HEK293 (cell line): Measurements from ENCODE around the gene TSC22D3.

Experiments used
- CTCF ChIP-seq: fragments of 450-650 bp; formaldehyde crosslinking; IDR thresholded peaks from 2 replicates; pipeline ENCODE4 v1.5.1; 2016; ENCODE audit warnings: missing biosample characterization, missing genetic modification characterization
- ELK4 ChIP-seq: IDR thresholded peaks from 2 replicates; pipeline ENCODE4 v1.6.1; 2011; ENCODE audit warnings: mild to moderate bottlenecking, low read depth, low read length, borderline replicate concordance
- GFI1B ChIP-seq: fragments of 450-650 bp; formaldehyde crosslinking; IDR thresholded peaks from 2 replicates; pipeline ENCODE4 v1.5.1; 2016; ENCODE audit warnings: missing biosample characterization, missing genetic modification characterization
- GLIS2 ChIP-seq: fragments of 450-650 bp; formaldehyde crosslinking; IDR thresholded peaks from 2 replicates; pipeline ENCODE4 v1.5.1; 2016; ENCODE audit warnings: missing biosample characterization, missing genetic modification characterization
- IKZF3 ChIP-seq: fragments of 450-650 bp; IDR thresholded peaks from 2 replicates; pipeline ENCODE4 v1.5.0; 2018; ENCODE audit warnings: missing biosample characterization, mild to moderate bottlenecking, missing genetic modification characterization, moderate library complexity
- KLF1 ChIP-seq: fragments of 450-650 bp; formaldehyde crosslinking; IDR thresholded peaks from 2 replicates; pipeline ENCODE4 v1.5.1; 2016; ENCODE audit warnings: missing biosample characterization, missing genetic modification characterization
- PRDM1 ChIP-seq: fragments of 450-650 bp; formaldehyde crosslinking; IDR thresholded peaks from 2 replicates; pipeline ENCODE4; 2016; ENCODE audit warnings: missing biosample characterization, missing genetic modification characterization
- SP7 ChIP-seq: fragments of 450-650 bp; formaldehyde crosslinking; IDR thresholded peaks from 2 replicates; pipeline ENCODE4 v1.5.1; 2016; ENCODE audit warnings: missing biosample characterization, missing genetic modification characterization
- TRIM28 ChIP-seq: IDR thresholded peaks from 2 replicates; pipeline ENCODE4 v1.6.1; 2011; ENCODE audit warnings: low read length, control low read depth, borderline replicate concordance
- ZBTB20 ChIP-seq: fragments of 450-650 bp; formaldehyde crosslinking; IDR thresholded peaks from 2 replicates; pipeline ENCODE4 v1.5.1; 2016; ENCODE audit warnings: missing biosample characterization, missing genetic modification characterization
- ZFHX2 ChIP-seq: fragments of 450-650 bp; formaldehyde crosslinking; conservative IDR thresholded peaks from 2 replicates; pipeline ENCODE4 v1.5.1; 2016; ENCODE audit warnings: missing biosample characterization, missing genetic modification characterization
- ZFP3 ChIP-seq: fragments of 450-650 bp; formaldehyde crosslinking; IDR thresholded peaks from 2 replicates; pipeline ENCODE4 v1.5.1; 2016; ENCODE audit warnings: low read depth, missing biosample characterization, missing genetic modification characterization
- ZFP69B ChIP-seq: fragments of 450-650 bp; formaldehyde crosslinking; IDR thresholded peaks from 2 replicates; pipeline ENCODE4 v1.5.1; 2016; ENCODE audit warnings: missing biosample characterization, missing genetic modification characterization
- ZNF133 ChIP-seq: fragments of 450-650 bp; formaldehyde crosslinking; IDR thresholded peaks from 2 replicates; pipeline ENCODE4 v1.5.1; 2016; ENCODE audit warnings: missing biosample characterization, missing genetic modification characterization
- ZNF2 ChIP-seq: fragments of 450-650 bp; formaldehyde crosslinking; IDR thresholded peaks from 2 replicates; pipeline ENCODE4 v1.5.1; 2016; ENCODE audit warnings: missing biosample characterization, missing genetic modification characterization
- ZNF280C ChIP-seq: fragments of 450-650 bp; formaldehyde crosslinking; IDR thresholded peaks from 2 replicates; pipeline ENCODE4 v1.5.1; 2016; ENCODE audit warnings: missing biosample characterization, missing genetic modification characterization
- ZNF324 ChIP-seq: fragments of 450-650 bp; formaldehyde crosslinking; IDR thresholded peaks from 2 replicates; pipeline ENCODE4 v1.5.1; 2016; ENCODE audit warnings: missing biosample characterization, missing genetic modification characterization
- ZNF501 ChIP-seq: fragments of 450-650 bp; formaldehyde crosslinking; IDR thresholded peaks from 2 replicates; pipeline ENCODE4 v1.5.1; 2016; ENCODE audit warnings: missing biosample characterization, missing genetic modification characterization
- ZNF561 ChIP-seq: fragments of 450-650 bp; IDR thresholded peaks from 2 replicates; pipeline ENCODE4 v1.5.1; 2018; ENCODE audit warnings: missing biosample characterization, missing genetic modification characterization, borderline replicate concordance
- ZNF610 ChIP-seq: fragments of 450-650 bp; formaldehyde crosslinking; IDR thresholded peaks from 2 replicates; pipeline ENCODE4 v1.5.1; 2016; ENCODE audit warnings: missing biosample characterization, missing genetic modification characterization, borderline replicate concordance
- ZNF626 ChIP-seq: fragments of 450-650 bp; sonication (Bioruptor Pico); formaldehyde crosslinking; IDR thresholded peaks from 2 replicates; pipeline ENCODE4 v1.5.1; 2018; ENCODE audit warnings: missing biosample characterization, missing genetic modification characterization, inconsistent platforms
- ZNF660 ChIP-seq: fragments of 450-650 bp; IDR thresholded peaks from 2 replicates; pipeline ENCODE4 v1.5.1; 2018; ENCODE audit warnings: missing biosample characterization, mild to moderate bottlenecking, missing genetic modification characterization
- ZNF777 ChIP-seq: fragments of 450-650 bp; formaldehyde crosslinking; IDR thresholded peaks from 2 replicates; pipeline ENCODE4 v1.5.1; 2017; ENCODE audit warnings: missing biosample characterization, missing genetic modification characterization, borderline replicate concordance
- TF ChIP-seq, protein P1 (sequence below): fragments of 450-650 bp; formaldehyde crosslinking; IDR thresholded peaks from 2 replicates; pipeline ENCODE4 v1.5.1; 2016; ENCODE audit warnings: missing biosample characterization, missing genetic modification characterization
- TF ChIP-seq, protein P2 (sequence below): fragments of 450-650 bp; formaldehyde crosslinking; IDR thresholded peaks from 2 replicates; pipeline ENCODE4 v1.5.1; 2017; ENCODE audit warnings: missing biosample characterization, missing genetic modification characterization
- TF ChIP-seq, protein P3 (sequence below): fragments of 450-650 bp; formaldehyde crosslinking; conservative IDR thresholded peaks from 2 replicates; pipeline ENCODE4 v1.5.1; 2016; ENCODE audit warnings: low read depth, missing biosample characterization, missing genetic modification characterization

The TSC22D3 gene

GRCh38 chrX:107718156-107718621, 57.4 kb downstream of the TSC22D3 start (continued):
- TF ChIP-seq, protein P1, sequence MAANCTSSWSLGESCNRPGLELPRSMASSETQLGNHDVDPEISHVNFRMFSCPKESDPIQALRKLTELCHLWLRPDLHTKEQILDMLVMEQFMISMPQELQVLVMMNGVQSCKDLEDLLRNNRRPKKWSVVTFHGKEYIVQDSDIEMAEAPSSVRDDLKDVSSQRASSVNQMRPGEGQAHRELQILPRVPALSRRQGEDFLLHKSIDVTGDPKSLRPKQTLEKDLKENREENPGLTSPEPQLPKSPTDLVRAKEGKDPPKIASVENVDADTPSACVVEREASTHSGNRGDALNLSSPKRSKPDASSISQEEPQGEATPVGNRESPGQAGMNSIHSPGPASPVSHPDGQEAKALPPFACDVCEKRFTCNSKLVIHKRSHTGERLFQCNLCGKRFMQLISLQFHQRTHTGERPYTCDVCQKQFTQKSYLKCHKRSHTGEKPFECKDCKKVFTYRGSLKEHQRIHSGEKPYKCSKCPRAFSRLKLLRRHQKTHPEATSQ (tag by site-specific recombination) = no peak
- peak; percentile 90 for TF ChIP-seq ZNF660 (tag by site-specific recombination)
- no peak for TF ChIP-seq ZNF626 (tag by site-specific recombination)
- no peak for TF ChIP-seq GLIS2
- peak; percentile 74 for TF ChIP-seq ZFP69B (tag by site-specific recombination)
- TF ChIP-seq SP7 (tag by site-specific recombination) = peak; percentile 56; the same call in 1 of the 2 replicates
- no peak for TF ChIP-seq ZNF501 (tag by site-specific recombination)
- no peak for TF ChIP-seq ZNF280C (tag by site-specific recombination)
- TF ChIP-seq IKZF3 (tag by site-specific recombination) = peak; percentile 88
- 0 out of 2 replicates have a peak, but pooled peaks have one; percentile 65 for TF ChIP-seq ZNF324 (tag by site-specific recombination)
- TF ChIP-seq ZNF561 (tag by site-specific recombination) = no peak
- peak; percentile 34; the same call in 1 of the 2 replicates for TF ChIP-seq ZNF2 (tag by site-specific recombination)
- TF ChIP-seq, protein P2, sequence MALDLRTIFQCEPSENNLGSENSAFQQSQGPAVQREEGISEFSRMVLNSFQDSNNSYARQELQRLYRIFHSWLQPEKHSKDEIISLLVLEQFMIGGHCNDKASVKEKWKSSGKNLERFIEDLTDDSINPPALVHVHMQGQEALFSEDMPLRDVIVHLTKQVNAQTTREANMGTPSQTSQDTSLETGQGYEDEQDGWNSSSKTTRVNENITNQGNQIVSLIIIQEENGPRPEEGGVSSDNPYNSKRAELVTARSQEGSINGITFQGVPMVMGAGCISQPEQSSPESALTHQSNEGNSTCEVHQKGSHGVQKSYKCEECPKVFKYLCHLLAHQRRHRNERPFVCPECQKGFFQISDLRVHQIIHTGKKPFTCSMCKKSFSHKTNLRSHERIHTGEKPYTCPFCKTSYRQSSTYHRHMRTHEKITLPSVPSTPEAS (tag by site-specific recombination) = 0 out of 2 replicates have a peak, but pooled peaks have one; percentile 26
- no peak; the same call in 1 of the 2 replicates for TF ChIP-seq ZBTB20
- no peak for TF ChIP-seq ZNF777 (tag by site-specific recombination)
- TF ChIP-seq ZFP3 (tag by site-specific recombination) = no peak
- no peak for TF ChIP-seq ELK4
- peak; percentile 42; the same call in 1 of the 2 replicates for TF ChIP-seq TRIM28
- no peak for TF ChIP-seq ZNF133 (tag by site-specific recombination)
- TF ChIP-seq ZNF610 = no peak
- peak; percentile 70 for TF ChIP-seq CTCF (tag by site-specific recombination)
- no peak for TF ChIP-seq ZFHX2
- no peak for TF ChIP-seq PRDM1 (tag by site-specific recombination)
- no peak for TF ChIP-seq KLF1 (tag by site-specific recombination)
- TF ChIP-seq, protein P3, sequence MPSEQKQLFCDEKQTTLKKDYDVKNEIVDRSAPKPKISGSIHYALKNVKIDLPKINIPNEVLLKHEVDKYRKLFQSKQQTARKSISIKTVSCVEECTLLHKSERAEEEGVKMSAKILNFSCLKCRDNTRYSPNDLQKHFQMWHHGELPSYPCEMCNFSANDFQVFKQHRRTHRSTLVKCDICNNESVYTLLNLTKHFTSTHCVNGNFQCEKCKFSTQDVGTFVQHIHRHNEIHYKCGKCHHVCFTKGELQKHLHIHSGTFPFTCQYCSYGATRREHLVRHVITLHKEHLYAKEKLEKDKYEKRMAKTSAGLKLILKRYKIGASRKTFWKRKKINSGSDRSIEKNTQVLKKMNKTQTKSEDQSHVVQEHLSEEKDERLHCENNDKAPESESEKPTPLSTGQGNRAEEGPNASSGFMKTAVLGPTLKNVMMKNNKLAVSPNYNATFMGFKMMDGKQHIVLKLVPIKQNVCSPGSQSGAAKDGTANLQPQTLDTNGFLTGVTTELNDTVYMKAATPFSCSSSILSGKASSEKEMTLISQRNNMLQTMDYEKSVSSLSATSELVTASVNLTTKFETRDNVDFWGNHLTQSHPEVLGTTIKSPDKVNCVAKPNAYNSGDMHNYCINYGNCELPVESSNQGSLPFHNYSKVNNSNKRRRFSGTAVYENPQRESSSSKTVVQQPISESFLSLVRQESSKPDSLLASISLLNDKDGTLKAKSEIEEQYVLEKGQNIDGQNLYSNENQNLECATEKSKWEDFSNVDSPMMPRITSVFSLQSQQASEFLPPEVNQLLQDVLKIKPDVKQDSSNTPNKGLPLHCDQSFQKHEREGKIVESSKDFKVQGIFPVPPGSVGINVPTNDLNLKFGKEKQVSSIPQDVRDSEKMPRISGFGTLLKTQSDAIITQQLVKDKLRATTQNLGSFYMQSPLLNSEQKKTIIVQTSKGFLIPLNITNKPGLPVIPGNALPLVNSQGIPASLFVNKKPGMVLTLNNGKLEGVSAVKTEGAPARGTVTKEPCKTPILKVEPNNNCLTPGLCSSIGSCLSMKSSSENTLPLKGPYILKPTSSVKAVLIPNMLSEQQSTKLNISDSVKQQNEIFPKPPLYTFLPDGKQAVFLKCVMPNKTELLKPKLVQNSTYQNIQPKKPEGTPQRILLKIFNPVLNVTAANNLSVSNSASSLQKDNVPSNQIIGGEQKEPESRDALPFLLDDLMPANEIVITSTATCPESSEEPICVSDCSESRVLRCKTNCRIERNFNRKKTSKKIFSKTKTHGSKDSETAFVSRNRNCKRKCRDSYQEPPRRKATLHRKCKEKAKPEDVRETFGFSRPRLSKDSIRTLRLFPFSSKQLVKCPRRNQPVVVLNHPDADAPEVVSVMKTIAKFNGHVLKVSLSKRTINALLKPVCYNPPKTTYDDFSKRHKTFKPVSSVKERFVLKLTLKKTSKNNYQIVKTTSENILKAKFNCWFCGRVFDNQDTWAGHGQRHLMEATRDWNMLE (tag by site-specific recombination) = 0 out of 2 replicates have a peak, but pooled peaks have one; percentile 37
- no peak for TF ChIP-seq GFI1B (tag by site-specific recombination)
